CD14-positive monocyte (primary cell): Measurements from ENCODE around the gene AFF1. TPM values are rescaled to one million over a fixed set of nuclear protein-coding genes. Genes with fewer than 3 reads are reported as not detected.

ENCODE experiments used
- DNase-seq, 3 donors: peaks; one replicate each; pipeline ENCODE4 v3.0.0-alpha.2; 2011 to 2022
- H2AFZ ChIP-seq: 2 replicates; pipeline ENCODE4 v1.6.0; 2012; ENCODE audit warnings: mild to moderate bottlenecking, low read depth, low read length, inconsistent platforms; ENCODE audit not compliant: insufficient read depth, poor library complexity, severe bottlenecking
- H3K27ac ChIP-seq, 2 donors: 1 replicate in 1 of 2; 2 replicates in 1 of 2; pipeline ENCODE4 v1.5.1; 2012 to 2013; ENCODE audit warnings: low read length in 2 of 2, control low read depth in 1 of 2, inconsistent platforms in 1 of 2, low read depth in 1 of 2, mild to moderate bottlenecking in 1 of 2
- H3K27me3 ChIP-seq, 2 donors: one replicate each; pipeline versions ENCODE4 v1.6.0 to v1.6.1; 2011 to 2013; ENCODE audit warnings: low read length in 2 of 2; ENCODE audit not compliant: control insufficient read depth in 2 of 2, insufficient read depth in 2 of 2
- H3K36me3 ChIP-seq, 2 donors: replicated peaks in 1 of 2; 1 replicate in 1 of 2; 2 replicates in 1 of 2; pipeline versions ENCODE4 v1.5.1 to v1.6.1; 2012 to 2013; ENCODE audit warnings: low read length in 2 of 2, control low read depth in 1 of 2, inconsistent platforms in 1 of 2, mild to moderate bottlenecking in 1 of 2; ENCODE audit not compliant: insufficient read depth in 2 of 2, control insufficient read depth in 1 of 2
- H3K4me1 ChIP-seq, 2 donors: 1 replicate in 1 of 2; 2 replicates in 1 of 2; pipeline versions ENCODE4 v1.5.1 to v1.6.1; 2012 to 2013; ENCODE audit warnings: low read length in 2 of 2, control low read depth in 1 of 2, inconsistent platforms in 1 of 2, mild to moderate bottlenecking in 1 of 2, moderate library complexity in 1 of 2; ENCODE audit not compliant: insufficient read depth in 2 of 2, control insufficient read depth in 1 of 2
- H3K4me2 ChIP-seq: replicated peaks from 2 replicates; pipeline ENCODE3; 2012; ENCODE audit warnings: low read length, moderate library complexity, mild to moderate bottlenecking; ENCODE audit not compliant: poor library complexity, severe bottlenecking; ENCODE audit errors: extremely low read depth
- H3K4me3 ChIP-seq, 3 experiments: fragments of 200-600 bp in 1 of 3; sonication (generic) in 1 of 3; replicated peaks in 1 of 3; 1 replicate in 2 of 3; 2 replicates in 1 of 3; pipeline ENCODE4 v1.5.1; 2011 to 2013; ENCODE audit warnings: low read length in 3 of 3, mild to moderate bottlenecking in 3 of 3, control low read depth in 2 of 3, low read depth in 2 of 3, inconsistent platforms in 1 of 3, moderate library complexity in 1 of 3
- H3K79me2 ChIP-seq: 2 replicates; pipeline ENCODE4 v1.6.0; 2012; ENCODE audit warnings: mild to moderate bottlenecking, control low read depth, inconsistent platforms, low read length, moderate library complexity; ENCODE audit not compliant: insufficient read depth
- H3K9ac ChIP-seq: 2 replicates; pipeline ENCODE4 v1.6.0; 2017; ENCODE audit warnings: low read length, mild to moderate bottlenecking; ENCODE audit not compliant: insufficient read depth, poor library complexity, severe bottlenecking
- H3K9me3 ChIP-seq, 2 donors: replicated peaks in 1 of 2; 1 replicate in 1 of 2; 2 replicates in 1 of 2; pipeline versions ENCODE4 v1.5.1 to v1.6.1; 2012 to 2013; ENCODE audit warnings: low read length in 2 of 2, control low read depth in 1 of 2; ENCODE audit not compliant: control insufficient read depth in 1 of 2, insufficient read depth in 1 of 2
- H4K20me1 ChIP-seq: 2 replicates; pipeline ENCODE4 v1.6.0; 2012; ENCODE audit warnings: mild to moderate bottlenecking, low read length, control low read depth, moderate library complexity; ENCODE audit not compliant: insufficient read depth
- H3K27ac Mint-ChIP-seq, 7 donors: one replicate each; pipeline ENCODE4 v1.8.0; 2020; ENCODE audit warnings: mild to moderate bottlenecking in 7 of 7, mixed read lengths in 7 of 7, moderate library complexity in 6 of 7, inconsistent platforms in 2 of 7
- H3K27me3 Mint-ChIP-seq, 3 donors: one replicate each; pipeline ENCODE4 v1.8.0; 2021 to 2022; ENCODE audit warnings: low read depth in 3 of 3, mild to moderate bottlenecking in 3 of 3, mixed read lengths in 3 of 3, moderate library complexity in 3 of 3, inconsistent platforms in 1 of 3
- H3K36me3 Mint-ChIP-seq, 2 donors: one replicate each; pipeline ENCODE4 v1.8.0; 2020; ENCODE audit warnings: mixed read lengths in 2 of 2, inconsistent platforms in 1 of 2, mild to moderate bottlenecking in 1 of 2
- H3K4me1 Mint-ChIP-seq: one replicate; pipeline ENCODE4 v1.8.0; 2020; ENCODE audit warnings: mild to moderate bottlenecking, mixed read lengths
- H3K4me3 Mint-ChIP-seq, 2 donors: one replicate each; pipeline ENCODE4 v1.8.0; 2020; ENCODE audit warnings: mild to moderate bottlenecking in 2 of 2, mixed read lengths in 2 of 2, moderate library complexity in 1 of 2
- H3K9me3 Mint-ChIP-seq, 7 donors: one replicate each; pipeline ENCODE4 v1.8.0; 2020 to 2022; ENCODE audit warnings: mixed read lengths in 7 of 7, mild to moderate bottlenecking in 6 of 7, moderate library complexity in 6 of 7, inconsistent platforms in 2 of 7
- WGBS: methylation state at CpG from one replicate; pipeline ENCODE4 v1.1.5; 2013; ENCODE audit warnings: missing lambda C conversion rate; ENCODE audit not compliant: insufficient coverage; 5-methylcytosine and 5-hydroxymethylcytosine counted together
- intact Hi-C, 2 donors: fragments of 100-400 bp; cut with micrococcal nuclease; formaldehyde crosslinking; loops; one replicate each; pipeline versions ENCODE4 v1.15.0 to v1.15.1; 2023
- polyA plus RNA-seq, 3 donors: library from polyadenylated mRNA; depleted of rRNA in 1 of 3; unstranded in 2 of 3; stranded (reverse) in 1 of 3; fragments of 300-500 nt in 2 of 3; fragments of >200 nt in 1 of 3; fragmentation: Illumina TruSeq in 2 of 3; gene quantifications; 1 replicate in 2 of 3; 2 replicates in 1 of 3; pipeline ENCODE4 v1.2.3, GENCODE V29; 2012 to 2021
- TF ChIP-seq, protein P1 (sequence below): fragments of 200-600 bp; IDR thresholded peaks from one replicate; pipeline ENCODE4 v1.8.0; 2022; ENCODE audit warnings: antibody characterized with exemption, mild to moderate bottlenecking

Gene AFF1
- polyA plus RNA-seq, 3 donors, result 7.5 to 20.9 (median 16.3) TPM

DNA sequence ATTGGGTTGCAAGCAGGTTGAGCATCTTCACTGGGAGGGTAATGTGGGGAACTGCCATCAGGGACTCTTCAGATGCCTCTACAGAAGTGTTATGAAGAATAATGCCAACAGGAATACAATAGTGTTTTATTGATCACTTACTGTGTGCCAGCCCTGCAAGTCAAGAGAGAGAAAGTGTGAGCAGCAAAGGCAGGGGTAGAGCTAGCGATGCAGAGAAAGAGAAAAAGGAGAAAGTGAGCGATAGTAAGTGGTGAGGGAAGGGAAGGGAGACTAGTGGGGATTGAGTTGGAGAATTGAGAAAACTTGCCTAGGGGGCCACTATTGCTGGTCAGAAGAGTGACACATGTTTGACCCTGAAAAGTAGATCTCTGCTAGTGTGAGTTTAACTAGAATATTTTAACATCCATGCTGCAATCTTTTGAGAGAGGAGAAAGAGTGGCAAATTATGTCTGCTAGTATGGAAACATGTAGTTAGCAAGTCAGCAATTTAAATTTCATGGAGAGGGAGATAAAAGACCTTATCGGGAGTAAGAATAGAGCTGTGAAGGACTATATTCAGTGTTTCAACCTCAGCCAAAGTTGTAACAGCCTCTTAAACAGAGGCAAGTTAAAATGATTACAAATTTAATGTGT, 12.2 kb downstream of the AFF1 start:
- Histone ChIP-seq H3K27me3 (no peaks in the 10 kb centered on the region), H3K27ac (no peak overlapping the region), H3K79me2 (peaks cover 88% of the 10 kb centered on the region), H3K36me3 (peaks cover 0 to 20% of the 10 kb centered on the region in 2 donors), H4K20me1 (peaks cover 36% of the 10 kb centered on the region), H3K4me1 (peaks cover 8 to 15% of the 10 kb centered on the region in 2 donors), H3K4me2 (no peak overlapping the region), H3K4me3 (no peak overlapping the region), H2AFZ (no peak overlapping the region), H3K9ac (no peak overlapping the region), H3K9me3 (no peaks in the 10 kb centered on the region)
- no peak overlapping the region for H3K4me3 Mint-ChIP-seq
- WGBS, result 76% methylated on average over 3 of the region's 3 CpGs
- peaks cover 0 to 7% (median 0%) of the 10 kb centered on the region in 3 donors for H3K27me3 Mint-ChIP-seq
- intact Hi-C loops, result no loop called here
- H3K27ac Mint-ChIP-seq, result peak overlapping the region in 2 of 7 donors; percentile 3 to 52
- no peaks in the 10 kb centered on the region for H3K9me3 Mint-ChIP-seq
- no peak for DNase-seq
- TF ChIP-seq, protein P1, sequence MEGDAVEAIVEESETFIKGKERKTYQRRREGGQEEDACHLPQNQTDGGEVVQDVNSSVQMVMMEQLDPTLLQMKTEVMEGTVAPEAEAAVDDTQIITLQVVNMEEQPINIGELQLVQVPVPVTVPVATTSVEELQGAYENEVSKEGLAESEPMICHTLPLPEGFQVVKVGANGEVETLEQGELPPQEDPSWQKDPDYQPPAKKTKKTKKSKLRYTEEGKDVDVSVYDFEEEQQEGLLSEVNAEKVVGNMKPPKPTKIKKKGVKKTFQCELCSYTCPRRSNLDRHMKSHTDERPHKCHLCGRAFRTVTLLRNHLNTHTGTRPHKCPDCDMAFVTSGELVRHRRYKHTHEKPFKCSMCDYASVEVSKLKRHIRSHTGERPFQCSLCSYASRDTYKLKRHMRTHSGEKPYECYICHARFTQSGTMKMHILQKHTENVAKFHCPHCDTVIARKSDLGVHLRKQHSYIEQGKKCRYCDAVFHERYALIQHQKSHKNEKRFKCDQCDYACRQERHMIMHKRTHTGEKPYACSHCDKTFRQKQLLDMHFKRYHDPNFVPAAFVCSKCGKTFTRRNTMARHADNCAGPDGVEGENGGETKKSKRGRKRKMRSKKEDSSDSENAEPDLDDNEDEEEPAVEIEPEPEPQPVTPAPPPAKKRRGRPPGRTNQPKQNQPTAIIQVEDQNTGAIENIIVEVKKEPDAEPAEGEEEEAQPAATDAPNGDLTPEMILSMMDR, result no peak
- peaks cover 25 to 31% of the 10 kb centered on the region in 2 donors for H3K36me3 Mint-ChIP-seq
- H3K4me1 Mint-ChIP-seq, result peaks cover 41% of the 10 kb centered on the region

DNA sequence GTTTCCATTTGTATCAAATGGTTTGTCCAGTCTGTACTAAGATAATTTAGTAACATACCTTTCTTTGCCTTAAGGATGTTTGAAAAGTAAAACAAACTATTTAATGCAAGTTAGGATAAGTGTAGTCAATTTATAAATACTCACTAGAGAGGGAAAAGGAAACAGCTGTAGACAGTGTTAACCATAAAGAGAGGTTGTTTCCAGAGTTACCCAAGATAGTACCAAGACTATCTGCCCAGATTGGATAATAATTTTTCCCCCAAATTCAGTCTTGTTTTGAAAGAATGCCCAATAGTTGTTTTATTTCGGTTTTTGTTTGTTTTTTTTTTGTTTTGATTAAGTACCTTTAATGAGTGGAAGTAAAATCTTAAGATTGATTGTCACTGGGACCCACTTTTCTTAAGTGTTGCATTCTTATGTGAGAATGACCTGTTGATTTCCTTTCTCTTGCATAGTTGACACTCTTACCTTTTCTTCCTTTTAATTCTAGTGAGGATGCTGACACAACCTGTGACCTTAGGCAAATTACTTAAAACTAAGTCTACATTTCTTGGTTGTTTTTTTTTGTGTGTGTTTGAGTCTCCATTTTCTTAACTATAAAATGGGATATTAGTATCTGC, 12.8 kb downstream of the AFF1 start:
- peaks cover 40% of the 10 kb centered on the region for H3K4me1 Mint-ChIP-seq
- peaks cover 8 to 15% of the 10 kb centered on the region in 2 donors for H3K4me1 ChIP-seq
- peaks cover 88% of the 10 kb centered on the region for H3K79me2 ChIP-seq
- no CpG with 5 or more reads among the region's 1 CpG for WGBS
- H3K36me3 ChIP-seq, result peaks cover 0 to 26% of the 10 kb centered on the region in 2 donors
- no peak overlapping the region for H3K4me3 Mint-ChIP-seq
- peak overlapping the region in 2 of 7 donors; percentile 46 to 49 for H3K27ac Mint-ChIP-seq
- H3K27ac ChIP-seq, result no peak overlapping the region
- no peak for DNase-seq
- H3K9me3 Mint-ChIP-seq, result no peaks in the 10 kb centered on the region
- H3K4me3 ChIP-seq, result no peak overlapping the region
- peaks cover 28 to 33% of the 10 kb centered on the region in 2 donors for H3K36me3 Mint-ChIP-seq
- H3K27me3 ChIP-seq, result no peaks in the 10 kb centered on the region
- H3K9ac ChIP-seq, result no peak overlapping the region
- H3K27me3 Mint-ChIP-seq, result peaks cover 0 to 7% (median 0%) of the 10 kb centered on the region in 3 donors
- H3K4me2 ChIP-seq, result no peak overlapping the region
- intact Hi-C loops, result no loop called here
- no peak overlapping the region for H2AFZ ChIP-seq
- H3K9me3 ChIP-seq, result no peaks in the 10 kb centered on the region
- TF ChIP-seq, protein P1, result no peak
- H4K20me1 ChIP-seq, result peaks cover 36% of the 10 kb centered on the region
